GM08714 (cell line): Measurements from ENCODE around the gene DHRS3.
"Not testable (repeated sequence)": the region's sequence is repeated elsewhere in the genome, so short reads cannot be mapped to it uniquely, and the experiment has no call there.

Source experiments
- H3K4me3 ChIP-seq: fragments of 200-500 bp; sonication (Bioruptor generic); 2 replicates; pipeline ENCODE4 v1.5.1; 2014; ENCODE audit warnings: mild to moderate bottlenecking, low read length, inconsistent platforms
- ZNF274 ChIP-seq: IDR thresholded peaks from 2 replicates; pipeline ENCODE4 v1.6.1; 2012; ENCODE audit warnings: mild to moderate bottlenecking, low read depth, low read length

DHRS3 gene

GRCh38 chr1:12568009-12568767 lies 49.8 kb downstream of the DHRS3 start:
- H3K4me3 ChIP-seq = no peak overlapping the region
- TF ChIP-seq ZNF274 = no peak

- H3K4me3 ChIP-seq = no peak overlapping the region
- TF ChIP-seq ZNF274 = no peak
Measured at GRCh38 chr1:12567288-12567819, 50.7 kb downstream of the DHRS3 start.

- no peak overlapping the region for H3K4me3 ChIP-seq
- TF ChIP-seq ZNF274 = no peak
Measured at GRCh38 chr1:12566484-12567287, 51.3 kb downstream of the DHRS3 start.

GRCh38 chr1:12565966-12566352 lies 52.1 kb downstream of the DHRS3 start:
- TF ChIP-seq ZNF274 = no peak
- H3K4me3 ChIP-seq = no peak overlapping the region

- no peak for TF ChIP-seq ZNF274
- H3K4me3 ChIP-seq = no peak overlapping the region
Measured at GRCh38 chr1:12565094-12565965, 52.7 kb downstream of the DHRS3 start.

- H3K4me3 ChIP-seq = not testable (repeated sequence)
Measured at GRCh38 chr1:12564251-12564650, 53.8 kb downstream of the DHRS3 start.

GRCh38 chr1:12562955-12563576 lies 54.9 kb downstream of the DHRS3 start:
- no peak for TF ChIP-seq ZNF274
- H3K4me3 ChIP-seq = no peak overlapping the region

GRCh38 chr1:12561121-12561520 lies 56.9 kb downstream of the DHRS3 start:
- no peak for TF ChIP-seq ZNF274
- no peak overlapping the region for H3K4me3 ChIP-seq

- TF ChIP-seq ZNF274 = no peak
- H3K4me3 ChIP-seq = no peak overlapping the region
Measured at GRCh38 chr1:12556957-12557935, 60.8 kb downstream of the DHRS3 start.

GRCh38 chr1:12556368-12556930 lies 61.6 kb downstream of the DHRS3 start:
- H3K4me3 ChIP-seq = no peak overlapping the region
- TF ChIP-seq ZNF274 = no peak

GRCh38 chr1:12555411-12556367 lies 62.3 kb downstream of the DHRS3 start:
- no peak overlapping the region for H3K4me3 ChIP-seq
- TF ChIP-seq ZNF274 = no peak
